Measurements from ENCODE around the gene RBM5. TPM values are rescaled to one million over a fixed set of nuclear protein-coding genes. Genes with fewer than 3 reads are reported as not detected.

Gene RBM5
- total and polyA plus RNA-seq, 2 donors from 2014 or later, result 51.0 to 149 TPM

DNA sequence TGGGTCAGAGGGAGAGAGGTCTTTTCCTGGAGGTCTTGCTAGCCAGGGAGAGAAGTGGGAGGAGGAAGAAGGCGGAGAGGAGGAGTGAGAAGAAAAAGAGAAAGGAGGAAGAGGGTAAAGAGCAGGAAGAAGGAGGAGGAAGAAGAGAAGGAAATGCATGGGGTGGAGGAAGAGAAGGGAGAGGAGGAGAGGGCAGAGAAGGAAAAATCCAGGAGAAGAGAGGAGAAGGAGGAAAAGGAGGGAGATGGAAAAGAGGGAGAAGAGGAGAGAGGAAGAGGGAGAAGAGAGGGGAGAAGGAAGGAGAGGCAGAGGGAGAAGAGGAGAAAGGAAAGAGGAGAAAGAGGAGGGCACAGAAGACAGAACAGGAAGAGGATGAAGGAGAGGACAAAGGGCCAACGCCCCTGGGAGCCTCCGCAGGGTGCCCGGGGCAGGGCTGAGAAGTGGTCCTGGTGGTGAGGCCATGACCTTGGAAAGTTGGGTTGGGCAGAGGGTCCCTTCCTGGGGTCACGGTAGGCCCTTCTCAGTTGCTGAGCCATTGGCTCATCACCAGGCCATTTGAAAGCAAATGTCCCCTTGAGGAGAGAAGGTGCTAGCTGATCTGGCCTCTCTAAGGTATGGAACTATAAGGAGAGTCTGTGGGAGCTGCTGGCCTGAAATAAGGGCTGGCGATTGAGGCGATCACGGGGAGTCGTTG is 65.2 kb downstream of the RBM5 start:
- peaks cover 3 to 26% (median 21%) of the 10 kb centered on the region in 3 donors for H3K4me1 ChIP-seq (ENCODE audit: control insufficient read depth in 2 of 3, insufficient read depth in 2 of 3, low read depth in 1 of 3, low read length in 3 of 3)
- no peaks in the 10 kb centered on the region for H3K36me3 ChIP-seq (ENCODE audit: control insufficient read depth in 2 of 3, insufficient read depth in 3 of 3, low read length in 3 of 3)
- peak overlapping the region; percentile 0 to 51 for H3K27ac ChIP-seq (ENCODE audit: low read depth in 2 of 2, low read length in 2 of 2)
- peak overlapping the region in 1 of 3 donors; percentile 44 for H3K4me3 ChIP-seq (ENCODE audit: low read length in 3 of 3)
- intact Hi-C loops (cut with DNase I), result no loop called here
- H3K27me3 ChIP-seq (ENCODE audit: control insufficient read depth, insufficient read depth, low read length), result no peaks in the 10 kb centered on the region
- peak overlapping the region in 1 of 3 donors; percentile 8 for H3K9ac ChIP-seq (ENCODE audit: low read length in 3 of 3)
- no peaks in the 10 kb centered on the region for H3K9me3 ChIP-seq (ENCODE audit: control insufficient read depth in 2 of 3, insufficient read depth in 1 of 3, low read length in 3 of 3)
- TF ChIP-seq, protein P1, sequence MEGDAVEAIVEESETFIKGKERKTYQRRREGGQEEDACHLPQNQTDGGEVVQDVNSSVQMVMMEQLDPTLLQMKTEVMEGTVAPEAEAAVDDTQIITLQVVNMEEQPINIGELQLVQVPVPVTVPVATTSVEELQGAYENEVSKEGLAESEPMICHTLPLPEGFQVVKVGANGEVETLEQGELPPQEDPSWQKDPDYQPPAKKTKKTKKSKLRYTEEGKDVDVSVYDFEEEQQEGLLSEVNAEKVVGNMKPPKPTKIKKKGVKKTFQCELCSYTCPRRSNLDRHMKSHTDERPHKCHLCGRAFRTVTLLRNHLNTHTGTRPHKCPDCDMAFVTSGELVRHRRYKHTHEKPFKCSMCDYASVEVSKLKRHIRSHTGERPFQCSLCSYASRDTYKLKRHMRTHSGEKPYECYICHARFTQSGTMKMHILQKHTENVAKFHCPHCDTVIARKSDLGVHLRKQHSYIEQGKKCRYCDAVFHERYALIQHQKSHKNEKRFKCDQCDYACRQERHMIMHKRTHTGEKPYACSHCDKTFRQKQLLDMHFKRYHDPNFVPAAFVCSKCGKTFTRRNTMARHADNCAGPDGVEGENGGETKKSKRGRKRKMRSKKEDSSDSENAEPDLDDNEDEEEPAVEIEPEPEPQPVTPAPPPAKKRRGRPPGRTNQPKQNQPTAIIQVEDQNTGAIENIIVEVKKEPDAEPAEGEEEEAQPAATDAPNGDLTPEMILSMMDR (IDR thresholded peaks at IDR 0.05; ENCODE audit: borderline replicate concordance, extremely low read depth, insufficient read depth), result no peak
- DNase-seq (no peak), FAIRE-seq (no peak)

DNA sequence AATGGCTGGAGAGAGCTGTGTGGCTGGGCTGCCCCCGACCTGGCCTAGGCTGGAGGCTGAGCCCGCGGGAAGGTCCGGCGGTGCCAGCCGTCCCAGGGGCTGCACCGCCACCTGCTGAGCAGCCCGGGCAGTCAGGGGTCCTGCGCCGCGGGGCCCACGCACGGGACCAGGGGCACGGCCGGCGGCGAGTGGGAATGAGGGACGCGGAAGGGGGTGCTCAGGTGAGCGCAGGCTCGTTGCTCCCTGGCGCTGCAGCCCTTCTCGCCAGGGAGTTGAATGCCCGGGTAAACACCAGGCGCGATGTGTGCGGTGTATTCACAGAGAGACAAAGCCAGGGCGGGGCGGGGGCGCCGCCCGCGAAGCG is 65.7 kb downstream of the RBM5 start:
- H3K4me1 ChIP-seq (ENCODE audit: control insufficient read depth in 2 of 3, insufficient read depth in 2 of 3, low read depth in 1 of 3, low read length in 3 of 3), result peaks cover 3 to 30% (median 21%) of the 10 kb centered on the region in 3 donors
- H3K27ac ChIP-seq (ENCODE audit: low read depth in 2 of 2, low read length in 2 of 2), result peak overlapping the region; percentile 51 to 55
- H3K4me3 ChIP-seq (ENCODE audit: low read length in 3 of 3), result peak overlapping the region in 1 of 3 donors; percentile 44
- H3K36me3 ChIP-seq (ENCODE audit: control insufficient read depth in 2 of 3, insufficient read depth in 3 of 3, low read length in 3 of 3), result no peaks in the 10 kb centered on the region
- intact Hi-C loops (cut with DNase I), result no loop called here
- DNase-seq (peak in 2 of 5 donors; percentile 78 to 82), FAIRE-seq (no peak)
- H3K27me3 ChIP-seq (ENCODE audit: control insufficient read depth, insufficient read depth, low read length), result no peaks in the 10 kb centered on the region
- peak overlapping the region in 2 of 3 donors; percentile 8 to 10 for H3K9ac ChIP-seq (ENCODE audit: low read length in 3 of 3)
- no peaks in the 10 kb centered on the region for H3K9me3 ChIP-seq (ENCODE audit: control insufficient read depth in 2 of 3, insufficient read depth in 1 of 3, low read length in 3 of 3)
- TF ChIP-seq, protein P1 (IDR thresholded peaks at IDR 0.05; ENCODE audit: borderline replicate concordance, extremely low read depth, insufficient read depth), result peak; percentile 49

DNA sequence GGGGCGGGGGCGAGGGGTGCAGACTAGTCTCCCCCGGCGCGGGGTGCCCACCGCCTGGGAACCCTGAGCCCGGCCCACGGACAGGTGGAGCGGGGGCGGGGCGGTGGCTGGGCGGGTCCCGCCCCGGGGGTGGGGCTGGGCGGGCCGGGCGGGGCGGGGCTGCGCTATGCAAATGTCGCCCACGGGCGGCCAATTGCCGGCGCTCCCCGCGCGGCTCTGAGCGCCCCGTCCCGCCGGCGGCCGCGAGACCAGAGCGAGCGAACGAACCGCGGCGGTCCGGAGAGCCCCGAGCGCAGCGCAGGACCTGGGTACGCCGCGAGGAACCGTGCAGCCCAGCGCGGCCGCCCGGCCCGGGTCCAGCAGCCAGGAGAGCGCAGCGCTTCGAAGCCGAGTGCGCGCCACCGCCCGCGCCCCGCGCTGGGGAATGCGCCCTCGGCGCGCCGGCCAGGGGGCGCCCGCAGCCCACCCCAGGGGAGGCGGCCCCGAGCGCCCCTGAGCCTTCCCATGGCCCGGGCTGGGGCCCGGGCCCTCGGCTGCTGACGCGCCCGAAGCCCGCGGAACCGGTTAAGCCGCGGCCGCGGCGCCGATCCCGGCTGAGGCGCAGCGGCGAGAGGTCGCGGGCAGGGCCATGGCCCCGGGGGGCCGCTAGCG is 66.2 kb downstream of the RBM5 start, which contains the start of gene SEMA3F:
Gene SEMA3F (plus strand): TSS at position 485 of the 651 bp plus-strand sequence. CDS start 4,299 bp downstream, outside the sequence.
- Histone ChIP-seq H3K27ac (ENCODE audit: low read depth in 2 of 2, low read length in 2 of 2) (peak within 1 kb of the TSS; percentile 69 to 83), H3K27me3 (ENCODE audit: control insufficient read depth, insufficient read depth, low read length) (no peaks in the 10 kb centered on the region), H3K4me1 (ENCODE audit: control insufficient read depth in 2 of 3, insufficient read depth in 2 of 3, low read depth in 1 of 3, low read length in 3 of 3) (peaks cover 3 to 31% (median 21%) of the 10 kb centered on the region in 3 donors), H3K9me3 (ENCODE audit: control insufficient read depth in 2 of 3, insufficient read depth in 1 of 3, low read length in 3 of 3) (no peaks in the 10 kb centered on the region), H3K4me3 (ENCODE audit: low read length in 3 of 3) (peak within 1 kb of the TSS; percentile 62 to 69 (median 68)), H3K9ac (ENCODE audit: low read length in 3 of 3) (peak within 1 kb of the TSS; percentile 37 to 69 (median 55)), H3K36me3 (ENCODE audit: control insufficient read depth in 2 of 3, insufficient read depth in 3 of 3, low read length in 3 of 3) (no peaks in the 10 kb centered on the region)
- FAIRE-seq (no peak), DNase-seq (peak; percentile 82 to 92 (median 88))
- TF ChIP-seq, protein P1 (IDR thresholded peaks at IDR 0.05; ENCODE audit: borderline replicate concordance, extremely low read depth, insufficient read depth), result no peak
- intact Hi-C loops (cut with DNase I), result no loop called here
